KMS-11 (cell line): ENCODE data around the gene SLC6A4.

Experiments
- H2AFZ ChIP-seq: fragments of 200-600 bp; sonication (generic); 2 replicates; pipeline ENCODE4 v1.6.1; 2016; ENCODE audit warnings: antibody characterized with exemption, mixed run types, low read depth
- H3K27ac ChIP-seq: fragments of 200-600 bp; sonication (generic); 2 replicates; pipeline ENCODE4 v1.6.1; 2016; ENCODE audit warnings: mild to moderate bottlenecking, mixed run types
- H3K27me3 ChIP-seq: fragments of 200-600 bp; sonication (generic); 2 replicates; pipeline ENCODE4 v1.6.1; 2017; ENCODE audit warnings: mild to moderate bottlenecking, low read depth, mixed run types, moderate library complexity; ENCODE audit not compliant: insufficient read depth
- H3K36me3 ChIP-seq: fragments of 200-600 bp; sonication (generic); 2 replicates; pipeline ENCODE4 v1.6.1; 2017; ENCODE audit warnings: mild to moderate bottlenecking, mixed run types; ENCODE audit not compliant: insufficient read depth
- H3K4me1 ChIP-seq: fragments of 200-600 bp; sonication (generic); 2 replicates; pipeline ENCODE4 v1.6.1; 2016; ENCODE audit warnings: mild to moderate bottlenecking, low read depth, mixed run types; ENCODE audit not compliant: poor library complexity, severe bottlenecking
- H3K4me2 ChIP-seq: fragments of 200-600 bp; sonication (generic); 2 replicates; pipeline ENCODE4 v1.7.0; 2016; ENCODE audit warnings: mild to moderate bottlenecking, mixed run types
- H3K4me3 ChIP-seq: fragments of 200-600 bp; sonication (generic); IDR thresholded peaks from 2 replicates; pipeline ENCODE4 v1.6.1; 2017; ENCODE audit warnings: low read depth, low read length, mixed read lengths; ENCODE audit not compliant: insufficient read depth
- H3K79me2 ChIP-seq: fragments of 200-600 bp; sonication (generic); 2 replicates; pipeline ENCODE4 v1.6.1; 2016; ENCODE audit warnings: low read depth, mixed run types; ENCODE audit not compliant: insufficient read depth
- H3K9ac ChIP-seq: fragments of 200-600 bp; sonication (generic); 2 replicates; pipeline ENCODE4 v1.6.1; 2016; ENCODE audit warnings: mild to moderate bottlenecking, mixed run types
- H4K20me1 ChIP-seq: fragments of 200-600 bp; sonication (generic); 2 replicates; pipeline ENCODE4 v1.6.1; 2016; ENCODE audit warnings: mild to moderate bottlenecking, mixed run types; ENCODE audit not compliant: insufficient read depth
- TF ChIP-seq, protein P1 (sequence below): fragments of 200-600 bp; sonication (generic); conservative IDR thresholded peaks from 2 replicates; pipeline ENCODE4 v1.6.1; 2017; ENCODE audit warnings: low read depth, mild to moderate bottlenecking, antibody characterized with exemption, low read length, moderate library complexity, mixed read lengths

The SLC6A4 gene

DNA sequence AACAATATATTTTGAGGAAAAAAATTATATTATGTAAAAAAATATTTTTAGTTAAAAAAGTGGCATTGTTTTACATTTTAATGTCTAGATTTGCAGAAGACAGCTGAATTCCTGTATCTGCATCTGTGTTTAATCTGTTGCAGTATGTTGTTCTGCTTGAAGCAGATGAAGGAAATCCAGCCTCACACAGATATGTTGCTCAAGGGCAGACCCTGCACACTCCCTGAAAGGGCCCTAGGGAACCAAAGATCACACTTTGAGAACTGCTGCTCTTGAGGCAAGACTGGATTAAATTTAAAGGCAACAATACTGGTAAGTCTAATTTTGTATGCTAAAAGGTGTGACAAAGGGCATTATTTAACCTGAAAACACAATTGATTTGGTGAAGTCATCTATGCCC lies 16.4 kb upstream of the SLC6A4 start:
- H3K27me3 ChIP-seq, result no peaks in the 10 kb centered on the region
- H3K4me2 ChIP-seq, result no peak overlapping the region
- H3K4me1 ChIP-seq, result no peaks in the 10 kb centered on the region
- H3K9ac ChIP-seq, result no peak overlapping the region
- no peaks in the 10 kb centered on the region for H3K36me3 ChIP-seq
- no peaks in the 10 kb centered on the region for H4K20me1 ChIP-seq
- H2AFZ ChIP-seq, result no peak overlapping the region
- TF ChIP-seq, protein P1, sequence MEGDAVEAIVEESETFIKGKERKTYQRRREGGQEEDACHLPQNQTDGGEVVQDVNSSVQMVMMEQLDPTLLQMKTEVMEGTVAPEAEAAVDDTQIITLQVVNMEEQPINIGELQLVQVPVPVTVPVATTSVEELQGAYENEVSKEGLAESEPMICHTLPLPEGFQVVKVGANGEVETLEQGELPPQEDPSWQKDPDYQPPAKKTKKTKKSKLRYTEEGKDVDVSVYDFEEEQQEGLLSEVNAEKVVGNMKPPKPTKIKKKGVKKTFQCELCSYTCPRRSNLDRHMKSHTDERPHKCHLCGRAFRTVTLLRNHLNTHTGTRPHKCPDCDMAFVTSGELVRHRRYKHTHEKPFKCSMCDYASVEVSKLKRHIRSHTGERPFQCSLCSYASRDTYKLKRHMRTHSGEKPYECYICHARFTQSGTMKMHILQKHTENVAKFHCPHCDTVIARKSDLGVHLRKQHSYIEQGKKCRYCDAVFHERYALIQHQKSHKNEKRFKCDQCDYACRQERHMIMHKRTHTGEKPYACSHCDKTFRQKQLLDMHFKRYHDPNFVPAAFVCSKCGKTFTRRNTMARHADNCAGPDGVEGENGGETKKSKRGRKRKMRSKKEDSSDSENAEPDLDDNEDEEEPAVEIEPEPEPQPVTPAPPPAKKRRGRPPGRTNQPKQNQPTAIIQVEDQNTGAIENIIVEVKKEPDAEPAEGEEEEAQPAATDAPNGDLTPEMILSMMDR, result no peak
- no peak overlapping the region for H3K4me3 ChIP-seq
- H3K27ac ChIP-seq, result no peak overlapping the region
- H3K79me2 ChIP-seq, result no peaks in the 10 kb centered on the region

DNA sequence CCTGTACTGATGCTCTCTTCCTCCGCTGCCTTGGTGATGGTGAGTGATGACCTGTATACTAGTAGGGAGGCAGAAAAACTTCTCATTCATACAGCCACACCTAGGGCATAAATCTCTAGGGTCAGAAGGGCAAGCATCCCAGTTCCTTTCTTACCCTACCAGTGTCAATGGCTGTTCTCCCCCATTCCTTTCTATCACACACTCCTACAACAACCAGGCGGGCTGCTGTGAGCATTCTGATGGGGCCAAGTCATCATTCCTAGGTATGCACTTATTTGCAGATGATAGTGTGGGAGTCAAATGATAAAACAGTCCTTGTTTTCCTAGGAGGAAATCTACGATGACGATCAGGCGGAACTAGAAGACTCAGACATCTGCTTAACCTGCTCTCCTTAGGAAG lies 14.0 kb upstream of the SLC6A4 start:
- TF ChIP-seq, protein P1, result no peak
- no peak overlapping the region for H3K4me2 ChIP-seq
- H3K4me3 ChIP-seq, result no peak overlapping the region
- H3K4me1 ChIP-seq, result no peaks in the 10 kb centered on the region
- no peaks in the 10 kb centered on the region for H3K36me3 ChIP-seq
- H3K27me3 ChIP-seq, result no peaks in the 10 kb centered on the region
- H4K20me1 ChIP-seq, result no peaks in the 10 kb centered on the region
- H3K27ac ChIP-seq, result no peak overlapping the region
- H3K79me2 ChIP-seq, result no peaks in the 10 kb centered on the region
- no peak overlapping the region for H2AFZ ChIP-seq
- H3K9ac ChIP-seq, result no peak overlapping the region

DNA sequence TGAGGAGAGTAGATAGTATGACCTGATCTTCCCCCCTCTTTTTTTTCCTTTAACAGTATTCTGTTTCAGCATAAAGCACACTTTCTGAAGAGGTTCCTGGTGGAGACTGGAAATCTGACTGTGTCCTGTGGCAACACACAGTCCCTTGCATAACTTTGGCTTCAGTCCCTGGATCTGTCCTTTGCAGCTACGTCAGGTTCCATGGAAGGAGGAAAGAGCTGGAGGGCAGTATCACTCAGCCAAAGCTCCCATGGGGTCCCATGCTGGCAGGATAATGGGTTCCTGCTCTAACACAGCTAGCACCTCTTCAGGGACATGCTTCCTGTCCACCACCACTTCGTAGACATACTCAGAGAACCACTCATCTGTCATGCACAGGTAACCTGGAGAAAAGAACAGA lies 13.3 kb upstream of the SLC6A4 start:
- TF ChIP-seq, protein P1, result no peak
- no peaks in the 10 kb centered on the region for H3K27me3 ChIP-seq
- H3K27ac ChIP-seq, result no peak overlapping the region
- H2AFZ ChIP-seq, result no peak overlapping the region
- H3K4me1 ChIP-seq, result no peaks in the 10 kb centered on the region
- H3K4me2 ChIP-seq, result no peak overlapping the region
- H4K20me1 ChIP-seq, result no peaks in the 10 kb centered on the region
- no peak overlapping the region for H3K9ac ChIP-seq
- no peaks in the 10 kb centered on the region for H3K36me3 ChIP-seq
- H3K79me2 ChIP-seq, result no peaks in the 10 kb centered on the region
- H3K4me3 ChIP-seq, result no peak overlapping the region

GRCh38 chr17:30246460-30246859 lies 11.0 kb upstream of the SLC6A4 start:
- Histone ChIP-seq H4K20me1 (no peaks in the 10 kb centered on the region), H3K4me2 (no peak overlapping the region), H3K9ac (no peak overlapping the region), H3K4me1 (no peaks in the 10 kb centered on the region), H3K27ac (no peak overlapping the region), H3K36me3 (no peaks in the 10 kb centered on the region), H3K27me3 (no peaks in the 10 kb centered on the region), H3K4me3 (no peak overlapping the region), H2AFZ (no peak overlapping the region), H3K79me2 (no peaks in the 10 kb centered on the region)
- TF ChIP-seq, protein P1, result no peak

- no peak overlapping the region for H3K9ac ChIP-seq
- no peaks in the 10 kb centered on the region for H4K20me1 ChIP-seq
- H3K36me3 ChIP-seq, result no peaks in the 10 kb centered on the region
- TF ChIP-seq, protein P1, result no peak
- H3K79me2 ChIP-seq, result no peaks in the 10 kb centered on the region
- no peak overlapping the region for H3K27ac ChIP-seq
- no peaks in the 10 kb centered on the region for H3K27me3 ChIP-seq
- H3K4me2 ChIP-seq, result no peak overlapping the region
- no peaks in the 10 kb centered on the region for H3K4me1 ChIP-seq
- H2AFZ ChIP-seq, result no peak overlapping the region
- no peak overlapping the region for H3K4me3 ChIP-seq
Measured at GRCh38 chr17:30244853-30245385, 9.4 kb upstream of the SLC6A4 start.
